Measurements from ENCODE around the gene RAB19. TPM values are rescaled to one million over a fixed set of nuclear protein-coding genes. Genes with fewer than 3 reads are reported as not detected.

The RAB19 gene
- total and polyA plus RNA-seq, 7 donors = not detected

DNA sequence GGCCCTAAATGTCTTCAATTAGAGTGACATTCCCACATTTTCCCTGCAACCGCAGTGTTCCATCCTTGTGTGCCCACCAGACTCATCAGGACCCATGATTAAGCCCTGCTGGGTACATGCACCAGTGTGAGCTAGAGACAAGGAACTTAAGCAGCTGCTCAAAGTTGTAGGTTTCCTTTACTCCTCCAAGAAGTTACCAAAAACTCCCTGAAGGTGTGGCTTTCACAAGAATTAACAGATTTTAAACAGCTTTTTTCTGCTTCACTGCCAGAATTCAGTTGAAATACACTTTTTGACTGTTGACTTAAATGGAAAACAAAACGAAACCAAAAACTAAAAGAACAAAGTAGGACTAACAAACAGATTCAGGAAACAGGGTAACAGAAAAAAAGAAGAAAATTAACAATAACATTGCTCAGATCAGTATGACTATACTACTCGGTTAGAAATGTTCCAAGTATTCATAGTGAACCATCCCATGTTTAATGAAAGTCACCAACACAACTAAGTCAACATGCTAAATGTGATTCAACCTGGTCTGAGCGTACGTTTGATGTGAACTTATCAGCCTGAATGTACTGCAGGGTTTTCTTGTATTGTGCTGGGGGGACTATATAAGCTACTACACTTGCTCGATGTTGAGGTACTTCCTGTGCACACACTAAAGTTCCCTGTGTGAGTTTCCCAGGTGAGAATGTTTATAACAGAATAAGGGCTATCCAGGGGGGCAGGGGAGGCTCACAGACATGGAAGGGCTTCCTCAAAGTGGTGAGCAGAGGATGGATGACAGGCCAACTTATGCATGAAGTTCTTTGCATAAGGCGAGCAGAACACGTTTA, 27.7 kb upstream of the RAB19 start:
- no peaks in the 10 kb centered on the region for H3K27me3 ChIP-seq (ENCODE audit: insufficient read depth in 3 of 3, low read length in 2 of 3)
- H3K4me3 ChIP-seq = no peak overlapping the region
- H3K27ac ChIP-seq = no peak overlapping the region
- TF ChIP-seq, protein P1, sequence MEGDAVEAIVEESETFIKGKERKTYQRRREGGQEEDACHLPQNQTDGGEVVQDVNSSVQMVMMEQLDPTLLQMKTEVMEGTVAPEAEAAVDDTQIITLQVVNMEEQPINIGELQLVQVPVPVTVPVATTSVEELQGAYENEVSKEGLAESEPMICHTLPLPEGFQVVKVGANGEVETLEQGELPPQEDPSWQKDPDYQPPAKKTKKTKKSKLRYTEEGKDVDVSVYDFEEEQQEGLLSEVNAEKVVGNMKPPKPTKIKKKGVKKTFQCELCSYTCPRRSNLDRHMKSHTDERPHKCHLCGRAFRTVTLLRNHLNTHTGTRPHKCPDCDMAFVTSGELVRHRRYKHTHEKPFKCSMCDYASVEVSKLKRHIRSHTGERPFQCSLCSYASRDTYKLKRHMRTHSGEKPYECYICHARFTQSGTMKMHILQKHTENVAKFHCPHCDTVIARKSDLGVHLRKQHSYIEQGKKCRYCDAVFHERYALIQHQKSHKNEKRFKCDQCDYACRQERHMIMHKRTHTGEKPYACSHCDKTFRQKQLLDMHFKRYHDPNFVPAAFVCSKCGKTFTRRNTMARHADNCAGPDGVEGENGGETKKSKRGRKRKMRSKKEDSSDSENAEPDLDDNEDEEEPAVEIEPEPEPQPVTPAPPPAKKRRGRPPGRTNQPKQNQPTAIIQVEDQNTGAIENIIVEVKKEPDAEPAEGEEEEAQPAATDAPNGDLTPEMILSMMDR (IDR thresholded peaks at IDR 0.05) = no peak
- ATAC-seq (no peak), DNase-seq (no peak)
- H3K9me3 ChIP-seq = no peaks in the 10 kb centered on the region
- WGBS, 3 donors = 80 to 86% (median 83%) methylated on average over 8 of the region's 8 CpGs
- H3K36me3 ChIP-seq (ENCODE audit: insufficient read depth in 1 of 2, low read depth in 1 of 2) = peaks cover 0 to 47% of the 10 kb centered on the region in 2 donors
- H3K4me1 ChIP-seq = no peaks in the 10 kb centered on the region
- intact Hi-C loops (cut with DNase I) = no loop called here

DNA sequence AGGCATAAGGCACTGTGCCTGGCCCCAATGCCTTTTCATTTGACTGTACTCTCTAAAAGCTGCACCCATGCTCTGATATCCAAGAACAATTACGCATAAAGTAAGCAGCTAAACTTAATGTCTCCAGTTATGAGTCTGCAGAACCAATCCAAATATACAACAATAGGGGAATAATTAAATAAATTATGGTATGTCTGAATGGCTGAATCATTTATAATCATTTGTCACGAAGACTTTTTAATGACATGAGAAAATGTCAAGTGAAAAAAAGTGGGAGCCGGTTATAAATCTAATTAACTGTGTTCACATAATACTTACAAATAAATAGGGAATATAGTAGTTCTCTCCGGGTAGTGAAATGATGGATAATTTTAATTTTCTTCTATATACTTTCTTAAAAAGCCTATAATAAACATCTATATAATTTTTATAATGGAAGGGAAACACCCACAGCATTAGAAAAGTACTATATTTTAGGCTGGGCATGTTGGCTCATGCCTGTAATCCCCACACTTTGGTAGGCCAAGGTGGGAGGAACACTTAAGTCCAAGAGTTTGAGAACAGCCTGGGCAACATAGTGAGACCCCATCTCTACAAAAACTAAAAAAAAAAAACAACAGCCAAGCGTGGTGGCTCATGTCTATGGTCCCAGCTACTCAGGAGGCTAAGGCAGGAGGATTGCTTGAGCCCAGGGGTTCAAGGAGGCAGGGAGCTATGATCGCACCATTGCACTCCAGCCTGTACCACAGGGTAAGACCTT, 19.7 kb upstream of the RAB19 start:
- H3K27me3 ChIP-seq (ENCODE audit: insufficient read depth in 3 of 3, low read length in 2 of 3) = no peaks in the 10 kb centered on the region
- H3K4me3 ChIP-seq = no peak overlapping the region
- ATAC-seq (no peak), DNase-seq (no peak)
- H3K36me3 ChIP-seq (ENCODE audit: insufficient read depth in 1 of 2, low read depth in 1 of 2) = peaks cover 0 to 33% of the 10 kb centered on the region in 2 donors
- no peak overlapping the region for H3K27ac ChIP-seq
- intact Hi-C loops (cut with DNase I) = no loop called here
- TF ChIP-seq, protein P1 (IDR thresholded peaks at IDR 0.05) = no peak
- WGBS, 3 donors = 96 to 97% (median 97%) methylated on average over 6 of the region's 6 CpGs
- H3K9me3 ChIP-seq = no peaks in the 10 kb centered on the region
- peaks cover 8% of the 10 kb centered on the region for H3K4me1 ChIP-seq

DNA sequence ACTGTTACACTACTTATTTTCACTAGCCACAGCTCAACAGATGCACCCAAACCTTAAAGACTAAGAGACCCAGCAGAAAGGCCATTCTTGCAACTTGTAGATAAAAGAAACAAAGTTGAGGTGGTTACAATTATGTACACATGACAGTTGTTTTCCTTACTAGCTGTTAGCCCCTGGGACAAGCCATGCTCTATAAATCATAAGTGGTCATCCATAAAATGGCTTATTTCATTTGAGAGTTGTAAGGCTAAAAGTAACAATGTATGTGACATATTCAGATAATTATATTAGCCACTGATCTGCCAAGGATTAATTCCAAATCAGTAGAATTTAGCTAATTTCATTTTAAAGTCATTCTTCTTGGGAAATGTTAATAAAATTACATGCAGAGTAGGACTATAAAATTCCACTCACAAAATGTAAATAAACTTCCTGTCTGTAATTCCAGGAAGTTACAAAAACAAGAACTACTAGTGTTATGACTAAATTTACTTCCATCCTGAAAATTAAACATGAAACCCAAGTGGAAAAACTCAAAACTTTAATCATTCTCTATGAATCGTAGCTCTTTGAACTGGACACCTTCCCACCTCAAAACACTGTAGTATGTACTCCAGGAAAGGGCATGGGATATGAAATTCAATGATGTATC, 18.8 kb upstream of the RAB19 start:
- no peak for ATAC-seq
- WGBS, 3 donors = 47 to 77% (median 51%) methylated on average over 1 of the region's 1 CpG

DNA sequence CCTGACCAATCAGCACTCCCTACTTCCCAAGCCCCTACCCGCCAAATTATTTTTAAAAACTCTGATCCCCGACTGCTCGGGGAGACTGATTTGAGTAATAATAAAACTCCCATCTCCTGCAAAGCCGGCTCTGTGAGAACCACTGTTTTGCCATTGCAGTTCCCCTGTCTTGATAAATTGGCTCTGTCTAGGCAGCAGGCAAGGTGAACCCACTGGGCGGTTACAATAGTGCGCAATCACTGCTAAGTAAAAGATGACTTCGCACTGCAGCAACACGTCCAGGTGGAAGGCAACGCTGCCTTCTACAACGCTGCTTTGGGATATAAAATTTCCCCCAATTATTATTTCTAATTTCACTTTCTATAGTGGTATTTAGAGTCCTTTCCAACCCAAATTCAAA, 14.4 kb upstream of the RAB19 start:
- Histone ChIP-seq H3K9me3 (no peaks in the 10 kb centered on the region), H3K4me1 (peaks cover 8% of the 10 kb centered on the region), H3K36me3 (ENCODE audit: insufficient read depth in 1 of 2, low read depth in 1 of 2) (no peaks in the 10 kb centered on the region), H3K27me3 (ENCODE audit: insufficient read depth in 3 of 3, low read length in 2 of 3) (no peaks in the 10 kb centered on the region), H3K4me3 (no peak overlapping the region), H3K27ac (no peak overlapping the region)
- intact Hi-C loops (cut with DNase I) = no loop called here
- WGBS, 3 donors = 84 to 85% (median 85%) methylated on average over 10 of the region's 10 CpGs
- no peak for ATAC-seq
- no peak for DNase-seq
- TF ChIP-seq, protein P1 (IDR thresholded peaks at IDR 0.05) = no peak

More for the DNA sequence above, 18.8 kb upstream of the RAB19 start:
- intact Hi-C loops (cut with DNase I) = no loop called here
- no peak for DNase-seq
- Histone ChIP-seq H3K27me3 (ENCODE audit: insufficient read depth in 3 of 3, low read length in 2 of 3) (no peaks in the 10 kb centered on the region), H3K36me3 (ENCODE audit: insufficient read depth in 1 of 2, low read depth in 1 of 2) (peaks cover 0 to 24% of the 10 kb centered on the region in 2 donors), H3K4me1 (peaks cover 8% of the 10 kb centered on the region), H3K9me3 (no peaks in the 10 kb centered on the region), H3K4me3 (no peak overlapping the region), H3K27ac (no peak overlapping the region)
- TF ChIP-seq, protein P1 (IDR thresholded peaks at IDR 0.05) = no peak
